ENCODE results near the gene GLO1. TPM values are rescaled to one million over a fixed set of nuclear protein-coding genes. Genes with fewer than 3 reads are reported as not detected.

GLO1 gene
- total and polyA plus RNA-seq, 9 of the 15 experiments (the other 6 are each of a cell fraction or from before 2014, with no cell fraction given): 155 to 331 (median 203) TPM

DNA sequence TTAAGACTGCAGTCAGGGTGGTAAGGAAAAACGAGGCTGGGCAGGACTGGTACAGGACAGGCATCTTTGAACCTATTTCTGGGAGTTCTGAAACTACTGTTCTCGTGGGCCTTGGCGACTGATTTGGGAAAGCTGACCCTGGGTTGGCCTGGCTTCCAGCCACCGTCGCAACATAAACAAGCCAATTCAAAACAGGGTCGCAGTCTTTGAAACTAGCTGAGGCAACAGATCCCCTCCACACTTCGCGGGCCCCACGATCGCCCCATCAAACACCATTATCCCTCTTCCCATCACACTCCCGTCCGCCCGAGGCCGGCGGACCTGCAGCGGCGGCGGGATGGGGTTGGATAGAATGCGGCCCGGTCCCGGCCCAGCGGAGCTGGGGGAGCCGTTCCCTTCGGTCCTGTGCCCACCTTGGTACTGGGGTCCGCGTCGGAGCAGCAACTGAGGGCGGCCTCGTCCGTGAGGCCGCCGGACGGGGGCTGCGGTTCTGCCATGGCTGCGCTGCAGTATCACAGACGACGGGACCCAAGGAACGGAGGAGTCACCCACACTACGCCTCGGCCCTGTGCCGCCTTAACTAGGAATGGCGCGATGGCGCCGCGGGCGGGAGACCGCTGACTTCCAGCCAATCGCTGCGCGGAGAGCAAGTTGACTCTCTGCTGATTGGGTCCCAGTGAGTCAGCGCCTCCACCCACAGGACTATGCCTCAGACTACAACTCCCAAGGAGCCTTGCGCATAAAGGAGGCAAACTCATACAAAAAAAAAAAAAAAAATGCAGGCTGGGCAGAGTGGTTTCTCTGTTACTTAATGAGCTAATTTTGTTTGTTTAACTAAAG is at the start of gene GLO1 (continued):
- TF ChIP-seq, protein P1, sequence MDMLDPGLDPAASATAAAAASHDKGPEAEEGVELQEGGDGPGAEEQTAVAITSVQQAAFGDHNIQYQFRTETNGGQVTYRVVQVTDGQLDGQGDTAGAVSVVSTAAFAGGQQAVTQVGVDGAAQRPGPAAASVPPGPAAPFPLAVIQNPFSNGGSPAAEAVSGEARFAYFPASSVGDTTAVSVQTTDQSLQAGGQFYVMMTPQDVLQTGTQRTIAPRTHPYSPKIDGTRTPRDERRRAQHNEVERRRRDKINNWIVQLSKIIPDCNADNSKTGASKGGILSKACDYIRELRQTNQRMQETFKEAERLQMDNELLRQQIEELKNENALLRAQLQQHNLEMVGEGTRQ (CRISPR knock-in tag; IDR thresholded peaks at IDR 0.05): peak; percentile 23; the same call in 1 of the 2 replicates
- TF ChIP-seq ZEB2 (IDR thresholded peaks at IDR 0.05) (no peak), ZNF3 (CRISPR knock-in tag; IDR thresholded peaks at IDR 0.05) (no peak), BACH1 (tag; IDR thresholded peaks at IDR 0.05) (no peak), MYNN (IDR thresholded peaks at IDR 0.05) (no peak), MYNN (CRISPR knock-in tag; IDR thresholded peaks at IDR 0.05) (no peak), ZNF639 (CRISPR knock-in tag; conservative IDR thresholded peaks at IDR 0.05 in 1 of 2, IDR thresholded peaks at IDR 0.05 in 1 of 2) (0 out of 4 replicates have a peak, but pooled peaks of 1 of the 2 experiments have one; percentile 34), MAFK (IDR thresholded peaks at IDR 0.05; ENCODE audit: low read length) (peak; percentile 60), NFE2L1 (tag; IDR thresholded peaks at IDR 0.05; ENCODE audit: borderline replicate concordance, low read depth) (no peak), ZNF76 (CRISPR knock-in tag; IDR thresholded peaks at IDR 0.05; ENCODE audit: borderline replicate concordance) (0 out of 2 replicates have a peak, but pooled peaks have one; percentile 13), SP1 (CRISPR knock-in tag; IDR thresholded peaks at IDR 0.05) (0 out of 2 replicates have a peak, but pooled peaks have one; percentile 73), RREB1 (CRISPR knock-in tag; IDR thresholded peaks at IDR 0.05) (no peak; the same call in 1 of the 2 replicates), EP300 (IDR thresholded peaks at IDR 0.05; ENCODE audit: low read length) (no peak), ZNF311 (CRISPR knock-in tag; IDR thresholded peaks at IDR 0.05) (no peak), DACH1 (IDR thresholded peaks at IDR 0.05; ENCODE audit: partially characterized antibody) (no peak), TRIM28 (IDR thresholded peaks at IDR 0.05) (no peak)
